Subcutaneous adipose tissue (tissue), 4 donors: ENCODE results near the gene FGFRL1. TPM values are rescaled to one million over a fixed set of nuclear protein-coding genes. Genes with fewer than 3 reads are reported as not detected.

Experiments used
- total RNA-seq, 4 donors: library from RNA; depleted of rRNA; stranded (reverse); fragments of >200 nt; gene quantifications; one replicate each; pipeline ENCODE4 v1.1.0, GENCODE V29; 2016
- TF ChIP-seq, protein P1 (sequence below): fragments of 450-650 bp; IDR thresholded peaks from one replicate; pipeline ENCODE4 v1.5.1; 2016; ENCODE audit warnings: low read depth, mild to moderate bottlenecking, control low read depth, antibody characterized with exemption, moderate library complexity

FGFRL1 gene
- 100 to 1,000 TPM in 1 of 4 donors, 10 to 100 TPM in 3; 12.6 to 113 (median 22.7) TPM for total RNA-seq

DNA sequence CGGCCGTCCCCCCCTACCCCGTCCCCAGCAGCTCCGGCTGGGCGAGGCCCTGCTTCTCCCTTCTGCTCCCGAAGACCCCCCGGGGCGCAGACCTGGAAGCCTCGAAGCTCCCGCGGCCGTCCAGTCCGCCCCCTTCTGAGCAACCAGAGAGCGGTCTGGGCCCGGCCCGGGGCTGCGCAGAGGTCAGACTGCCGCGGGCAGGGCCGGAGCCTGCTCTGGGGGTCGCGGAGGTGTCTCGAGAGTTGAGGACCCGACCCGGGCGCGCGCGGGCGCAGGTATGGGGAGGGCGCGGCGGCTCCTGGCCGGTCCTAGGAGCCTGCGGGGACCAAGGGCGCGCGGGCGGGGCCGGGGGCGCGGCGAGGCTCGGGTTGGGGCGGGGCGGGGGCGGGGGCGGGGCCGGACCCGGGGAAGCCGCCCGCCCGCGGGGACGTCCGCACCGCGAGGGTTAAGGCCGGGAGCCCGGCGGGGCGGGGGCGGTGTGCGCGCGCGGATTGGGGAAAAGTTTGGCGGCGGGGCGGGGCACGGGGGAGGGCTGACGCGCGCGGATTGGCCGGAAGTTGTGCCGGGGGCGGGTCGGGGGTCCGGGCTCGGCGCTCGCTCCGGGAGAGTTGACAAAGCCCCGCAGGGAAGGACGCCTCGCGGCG, at the start of gene FGFRL1:
Gene FGFRL1 (plus strand): TSS at position 605 of the 644 bp plus-strand sequence. CDS start 860 bp downstream, outside the sequence.
- TF ChIP-seq, protein P1, sequence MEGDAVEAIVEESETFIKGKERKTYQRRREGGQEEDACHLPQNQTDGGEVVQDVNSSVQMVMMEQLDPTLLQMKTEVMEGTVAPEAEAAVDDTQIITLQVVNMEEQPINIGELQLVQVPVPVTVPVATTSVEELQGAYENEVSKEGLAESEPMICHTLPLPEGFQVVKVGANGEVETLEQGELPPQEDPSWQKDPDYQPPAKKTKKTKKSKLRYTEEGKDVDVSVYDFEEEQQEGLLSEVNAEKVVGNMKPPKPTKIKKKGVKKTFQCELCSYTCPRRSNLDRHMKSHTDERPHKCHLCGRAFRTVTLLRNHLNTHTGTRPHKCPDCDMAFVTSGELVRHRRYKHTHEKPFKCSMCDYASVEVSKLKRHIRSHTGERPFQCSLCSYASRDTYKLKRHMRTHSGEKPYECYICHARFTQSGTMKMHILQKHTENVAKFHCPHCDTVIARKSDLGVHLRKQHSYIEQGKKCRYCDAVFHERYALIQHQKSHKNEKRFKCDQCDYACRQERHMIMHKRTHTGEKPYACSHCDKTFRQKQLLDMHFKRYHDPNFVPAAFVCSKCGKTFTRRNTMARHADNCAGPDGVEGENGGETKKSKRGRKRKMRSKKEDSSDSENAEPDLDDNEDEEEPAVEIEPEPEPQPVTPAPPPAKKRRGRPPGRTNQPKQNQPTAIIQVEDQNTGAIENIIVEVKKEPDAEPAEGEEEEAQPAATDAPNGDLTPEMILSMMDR = no peak

- TF ChIP-seq, protein P1 = no peak
Measured at GRCh38 chr4:962231-963208, 48.9 kb upstream of the FGFRL1 start.

GRCh38 chr4:963276-964225, 47.9 kb upstream of the FGFRL1 start:
- TF ChIP-seq, protein P1 = no peak

GRCh38 chr4:964346-965025, 46.9 kb upstream of the FGFRL1 start:
- TF ChIP-seq, protein P1 = no peak

DNA sequence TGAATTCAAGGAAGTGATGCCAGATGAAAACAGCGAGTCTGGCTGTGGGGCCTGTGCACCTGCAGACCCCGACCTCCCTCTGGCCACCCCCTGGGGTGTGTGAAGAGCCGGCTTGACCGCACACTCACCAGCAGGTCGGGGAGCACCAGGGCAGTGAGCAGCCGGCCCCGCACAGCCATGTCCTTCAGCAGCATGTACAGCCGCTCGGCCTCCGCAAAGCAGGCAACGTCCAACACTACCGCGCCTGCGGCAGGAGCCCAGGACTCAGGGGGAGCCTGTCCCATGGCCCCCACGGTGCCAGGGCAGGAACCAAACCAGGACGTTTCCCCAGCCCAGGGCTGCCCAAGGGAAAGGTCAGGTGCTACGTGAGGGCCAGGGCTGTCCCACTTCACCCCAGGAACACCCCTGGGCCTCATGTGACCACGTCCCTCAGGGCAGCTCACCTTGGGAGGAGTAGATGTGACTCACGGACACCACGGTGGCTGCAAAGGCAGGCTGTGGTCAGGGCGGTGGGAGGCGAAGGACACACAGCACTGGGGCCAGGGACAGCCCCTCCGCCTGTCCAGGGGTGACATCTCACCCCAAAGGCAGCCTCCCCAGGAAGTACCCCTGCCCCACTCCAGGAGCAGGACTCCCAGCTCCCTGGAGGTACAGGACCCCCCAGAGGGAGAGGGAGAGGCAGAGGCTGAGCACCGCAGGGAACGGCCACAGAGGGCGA, 46.2 kb upstream of the FGFRL1 start:
- TF ChIP-seq, protein P1 = no peak

GRCh38 chr4:965766-966134, 45.7 kb upstream of the FGFRL1 start:
- TF ChIP-seq, protein P1 = no peak
